Measurements from ENCODE around the gene CHST14. TPM values are rescaled to one million over a fixed set of nuclear protein-coding genes. Genes with fewer than 3 reads are reported as not detected.

Gene CHST14, protein sequence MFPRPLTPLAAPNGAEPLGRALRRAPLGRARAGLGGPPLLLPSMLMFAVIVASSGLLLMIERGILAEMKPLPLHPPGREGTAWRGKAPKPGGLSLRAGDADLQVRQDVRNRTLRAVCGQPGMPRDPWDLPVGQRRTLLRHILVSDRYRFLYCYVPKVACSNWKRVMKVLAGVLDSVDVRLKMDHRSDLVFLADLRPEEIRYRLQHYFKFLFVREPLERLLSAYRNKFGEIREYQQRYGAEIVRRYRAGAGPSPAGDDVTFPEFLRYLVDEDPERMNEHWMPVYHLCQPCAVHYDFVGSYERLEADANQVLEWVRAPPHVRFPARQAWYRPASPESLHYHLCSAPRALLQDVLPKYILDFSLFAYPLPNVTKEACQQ
- total RNA-seq: 14.1 TPM
- long read RNA-seq, transcript CHST14-201 (1 exons, 3,574 nt): major isoform, 21 of 21 reads
- long read RNA-seq, partial matches to known transcripts: 0 of 21 reads
- long read RNA-seq, other reads (novel, unspliced or antisense): 0 of 21 reads

DNA sequence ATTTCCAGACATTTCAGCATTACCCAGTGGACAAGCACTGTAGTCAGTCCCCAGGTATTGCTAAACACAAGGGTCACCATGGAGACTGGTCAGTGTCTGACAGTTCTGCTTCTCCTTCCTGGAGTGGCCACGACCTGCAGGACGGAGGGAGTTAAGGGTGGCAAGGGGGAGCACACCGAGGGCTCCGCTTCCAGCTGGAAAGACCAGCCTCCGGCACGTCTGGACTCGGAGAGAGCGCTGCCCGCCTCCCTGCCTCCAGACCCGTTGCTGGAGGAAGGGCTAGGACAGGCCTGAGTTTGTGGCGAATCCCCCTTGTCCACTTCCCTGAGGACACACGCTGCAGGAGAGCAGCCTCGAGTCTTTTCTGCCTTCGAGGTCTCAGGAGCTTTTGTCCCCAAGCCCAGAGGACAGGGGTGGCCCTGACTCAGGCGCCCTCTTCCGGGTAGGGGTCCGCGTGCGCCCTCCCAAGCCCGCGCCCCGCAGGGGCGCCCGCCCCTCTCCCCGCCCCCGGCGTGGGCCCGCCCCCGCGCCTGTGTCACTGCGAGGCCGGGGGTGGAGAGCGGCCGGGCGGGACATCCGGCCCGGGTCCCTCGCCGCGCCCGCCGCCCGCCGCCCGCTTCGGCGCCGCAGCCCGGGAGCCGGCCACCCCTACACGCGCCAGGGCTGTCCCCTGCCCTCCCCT, at the start of gene CHST14:
TSS of gene CHST14 (plus strand) at position 562 of the 682 bp plus-strand sequence. CDS start 230 bp downstream, outside the sequence.
- peaks cover 10% of the 10 kb centered on the region for H3K36me3 ChIP-seq
- peak within 1 kb of the TSS; percentile 86 for H3K4me3 ChIP-seq
- TF ChIP-seq, protein P1, sequence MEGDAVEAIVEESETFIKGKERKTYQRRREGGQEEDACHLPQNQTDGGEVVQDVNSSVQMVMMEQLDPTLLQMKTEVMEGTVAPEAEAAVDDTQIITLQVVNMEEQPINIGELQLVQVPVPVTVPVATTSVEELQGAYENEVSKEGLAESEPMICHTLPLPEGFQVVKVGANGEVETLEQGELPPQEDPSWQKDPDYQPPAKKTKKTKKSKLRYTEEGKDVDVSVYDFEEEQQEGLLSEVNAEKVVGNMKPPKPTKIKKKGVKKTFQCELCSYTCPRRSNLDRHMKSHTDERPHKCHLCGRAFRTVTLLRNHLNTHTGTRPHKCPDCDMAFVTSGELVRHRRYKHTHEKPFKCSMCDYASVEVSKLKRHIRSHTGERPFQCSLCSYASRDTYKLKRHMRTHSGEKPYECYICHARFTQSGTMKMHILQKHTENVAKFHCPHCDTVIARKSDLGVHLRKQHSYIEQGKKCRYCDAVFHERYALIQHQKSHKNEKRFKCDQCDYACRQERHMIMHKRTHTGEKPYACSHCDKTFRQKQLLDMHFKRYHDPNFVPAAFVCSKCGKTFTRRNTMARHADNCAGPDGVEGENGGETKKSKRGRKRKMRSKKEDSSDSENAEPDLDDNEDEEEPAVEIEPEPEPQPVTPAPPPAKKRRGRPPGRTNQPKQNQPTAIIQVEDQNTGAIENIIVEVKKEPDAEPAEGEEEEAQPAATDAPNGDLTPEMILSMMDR (IDR thresholded peaks at IDR 0.05): no peak
- no peaks in the 10 kb centered on the region for H3K9me3 ChIP-seq
- intact Hi-C loops (cut with DNase I): no loop called here
- peak; percentile 82 for DNase-seq
- peak within 1 kb of the TSS; percentile 91 for H3K27ac ChIP-seq
- no peaks in the 10 kb centered on the region for H3K27me3 ChIP-seq
- peak; percentile 84 for ATAC-seq
- peaks cover 11% of the 10 kb centered on the region for H3K4me1 ChIP-seq

DNA sequence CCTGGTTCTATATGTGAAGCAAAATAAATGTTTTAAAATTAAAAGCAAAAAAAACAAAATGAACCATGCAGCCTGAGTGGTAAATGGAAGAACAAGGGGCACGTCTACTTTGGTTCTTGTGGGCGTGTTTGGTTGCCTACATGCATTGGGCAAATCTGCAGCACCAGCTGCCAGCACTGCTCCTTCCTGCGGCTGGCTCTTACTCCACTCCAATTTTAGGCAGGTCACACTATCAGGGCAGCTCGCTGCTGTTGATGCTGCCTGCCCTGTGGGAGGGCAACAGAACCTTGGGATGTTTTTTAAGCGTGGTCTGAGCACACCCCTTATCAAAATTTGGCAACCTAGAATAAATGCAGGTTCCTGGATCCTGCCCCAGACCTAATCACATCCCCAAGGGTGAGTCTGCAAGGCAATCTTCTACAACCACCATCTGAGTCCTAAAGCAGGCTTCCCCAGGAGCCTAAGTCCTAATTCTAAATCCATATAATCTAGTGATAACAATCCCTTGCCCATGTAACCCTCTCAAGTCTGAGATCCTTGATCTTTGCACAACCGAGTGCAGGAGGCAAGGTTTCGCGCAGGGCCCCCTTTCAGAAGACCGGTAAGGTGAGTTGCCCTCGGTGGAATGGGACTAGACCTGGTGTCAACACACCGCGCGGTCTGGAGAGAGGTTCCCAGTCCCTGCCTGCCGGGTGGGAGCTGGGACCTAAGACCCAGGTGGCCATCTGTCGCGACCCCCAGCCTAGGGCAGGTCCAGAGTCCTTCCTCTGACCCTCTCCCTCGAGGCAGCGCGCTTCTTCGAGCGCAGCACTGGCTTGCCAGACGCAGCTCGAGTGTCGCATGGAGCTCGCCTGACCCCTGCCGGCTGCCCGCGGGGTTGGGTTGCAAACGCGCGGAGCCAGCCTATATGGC, 49.3 kb upstream of the CHST14 start:
- H3K27ac ChIP-seq: no peak overlapping the region
- peaks cover 19% of the 10 kb centered on the region for H3K36me3 ChIP-seq
- H3K4me3 ChIP-seq: no peak overlapping the region
- H3K4me1 ChIP-seq: peaks cover 20% of the 10 kb centered on the region
- no peaks in the 10 kb centered on the region for H3K9me3 ChIP-seq
- ATAC-seq (peak; percentile 94), DNase-seq (peak; percentile 92)
- TF ChIP-seq, protein P1 (IDR thresholded peaks at IDR 0.05): peak; percentile 94
- H3K27me3 ChIP-seq: no peaks in the 10 kb centered on the region
- intact Hi-C loops (cut with DNase I): loop anchor here (5.0 to 10.0 kb wide), 2 partner anchors 57 to 144 kb away; no protein-coding TSS in a partner anchor

DNA sequence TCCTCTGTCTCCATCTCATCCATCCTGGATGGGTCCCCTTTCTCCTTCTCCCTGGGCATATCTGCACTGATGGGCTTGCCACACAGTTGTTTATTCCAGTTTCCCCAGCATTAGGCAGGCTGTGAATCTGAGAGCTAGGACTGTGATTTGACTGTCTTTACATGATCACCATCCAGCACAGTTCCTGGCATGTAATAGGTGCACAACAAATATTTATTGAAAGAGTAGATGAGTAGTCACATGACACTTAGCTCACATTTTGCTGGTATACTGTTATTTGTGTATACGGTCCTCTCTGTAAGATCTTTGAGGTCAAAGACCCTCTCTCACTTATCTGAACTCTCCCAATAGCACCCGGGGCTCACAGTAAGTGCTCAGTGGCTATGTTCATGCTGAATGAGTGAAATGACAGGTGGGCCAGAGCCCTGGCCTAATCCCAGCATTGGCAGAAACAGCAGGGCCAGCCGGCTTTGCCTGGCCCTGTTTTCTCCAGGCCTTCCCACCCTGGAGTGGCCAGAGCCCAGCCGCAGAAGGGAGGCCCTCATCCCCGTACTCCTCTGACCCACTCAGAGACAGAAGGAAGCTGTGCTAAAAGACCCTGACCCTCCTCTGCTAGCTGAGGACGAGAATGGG, 46.2 kb upstream of the CHST14 start:
- Histone ChIP-seq H3K9me3 (no peaks in the 10 kb centered on the region), H3K36me3 (no peaks in the 10 kb centered on the region), H3K4me1 (peaks cover 20% of the 10 kb centered on the region), H3K4me3 (no peak overlapping the region), H3K27ac (no peak overlapping the region), H3K27me3 (no peaks in the 10 kb centered on the region)
- no peak for DNase-seq
- TF ChIP-seq, protein P1 (IDR thresholded peaks at IDR 0.05): no peak
- ATAC-seq: no peak
- intact Hi-C loops (cut with DNase I): loop anchor here (5.0 to 10.0 kb wide), 2 partner anchors 60 to 147 kb away; no protein-coding TSS in a partner anchor

DNA sequence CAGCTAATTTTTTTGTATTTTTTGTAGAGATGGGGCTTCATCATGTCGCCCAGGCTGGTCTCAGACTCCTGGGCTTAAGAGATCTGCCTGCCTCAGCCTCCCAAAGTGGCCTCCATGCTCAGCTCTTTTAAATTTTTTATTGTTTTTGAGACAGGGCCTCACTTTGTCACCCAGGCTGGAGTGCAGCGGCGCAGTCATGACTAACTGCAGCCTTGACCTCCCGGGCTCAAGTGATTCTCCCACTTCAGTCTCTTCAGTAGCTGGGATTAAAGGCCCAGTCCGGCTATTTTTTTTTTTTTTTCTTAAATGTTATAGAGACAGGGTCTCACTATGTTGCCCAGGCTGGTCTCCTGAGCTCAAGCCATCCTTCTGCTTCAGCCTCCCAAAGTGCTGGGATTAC, 45.1 kb upstream of the CHST14 start:
- H3K4me1 ChIP-seq: peaks cover 15% of the 10 kb centered on the region
- H3K36me3 ChIP-seq: no peaks in the 10 kb centered on the region
- no peak overlapping the region for H3K27ac ChIP-seq
- intact Hi-C loops (cut with DNase I): loop anchor here (10.0 kb wide), 1 partner anchor 61 kb away; no protein-coding TSS in a partner anchor
- DNase-seq (no peak), ATAC-seq (no peak)
- H3K4me3 ChIP-seq: no peak overlapping the region
- TF ChIP-seq, protein P1 (IDR thresholded peaks at IDR 0.05): no peak
- H3K27me3 ChIP-seq: no peaks in the 10 kb centered on the region
- H3K9me3 ChIP-seq: no peaks in the 10 kb centered on the region
